Calu3 (cell line): ENCODE measurements around the gene PKN2. TPM values are rescaled to one million over a fixed set of nuclear protein-coding genes. Genes with fewer than 3 reads are reported as not detected.

Experiments
- BruUV-seq: library from RNA; stranded (reverse); fragments of 400-500 nt; replicated peaks from 2 replicates; lab custom pipeline; 2021; lab: Mats Ljungman, UMichigan
- CTCF ChIA-PET: fragments of 300-600 bp; sonication (Branson Sonifier 250); formaldehyde crosslinking; loops from one replicate; lab custom pipeline; 2022; ENCODE audit warnings: antibody characterized with exemption; lab: Charles Lee
- DNase-seq: peaks from one replicate; pipeline ENCODE4 v3.0.0; 2022
- H3K27ac Mint-ChIP-seq: one replicate; pipeline ENCODE4 v1.8.0; 2022; ENCODE audit warnings: mixed read lengths; ENCODE audit not compliant: unreplicated experiment
- H3K27me3 Mint-ChIP-seq: one replicate; pipeline ENCODE4 v1.8.0; 2022; ENCODE audit warnings: mixed read lengths; ENCODE audit not compliant: unreplicated experiment
- H3K36me3 Mint-ChIP-seq: one replicate; pipeline ENCODE4 v1.8.0; 2022; ENCODE audit warnings: mild to moderate bottlenecking, moderate library complexity, mixed read lengths; ENCODE audit not compliant: insufficient read depth, unreplicated experiment
- H3K4me1 Mint-ChIP-seq: one replicate; pipeline ENCODE4 v1.8.0; 2022; ENCODE audit warnings: mild to moderate bottlenecking, low read depth, mixed read lengths; ENCODE audit not compliant: unreplicated experiment
- H3K4me3 Mint-ChIP-seq: one replicate; pipeline ENCODE4 v1.8.0; 2022; ENCODE audit warnings: mild to moderate bottlenecking, low read depth, moderate library complexity, mixed read lengths; ENCODE audit not compliant: unreplicated experiment
- H3K9me3 Mint-ChIP-seq: one replicate; pipeline ENCODE4 v1.8.0; 2022; ENCODE audit warnings: low read depth, mixed read lengths; ENCODE audit not compliant: unreplicated experiment
- intact Hi-C: fragments of 100-400 bp; cut with micrococcal nuclease; formaldehyde crosslinking; loops from one replicate; pipeline ENCODE4 v1.10.0; 2022; ENCODE audit not compliant: unreplicated experiment
- total RNA-seq: library from RNA; stranded (reverse); gene quantifications from 2 replicates; pipeline ENCODE4 v1.2.3, GENCODE V29; 2022
- TF ChIP-seq, protein P1 (sequence below): fragments of 200-600 bp; IDR thresholded peaks from one replicate; pipeline ENCODE4 v1.8.0; 2022; ENCODE audit warnings: antibody characterized with exemption; ENCODE audit not compliant: unreplicated experiment

Gene PKN2
- total RNA-seq, 1 experiment from 2014 or later: 82.8 TPM

DNA sequence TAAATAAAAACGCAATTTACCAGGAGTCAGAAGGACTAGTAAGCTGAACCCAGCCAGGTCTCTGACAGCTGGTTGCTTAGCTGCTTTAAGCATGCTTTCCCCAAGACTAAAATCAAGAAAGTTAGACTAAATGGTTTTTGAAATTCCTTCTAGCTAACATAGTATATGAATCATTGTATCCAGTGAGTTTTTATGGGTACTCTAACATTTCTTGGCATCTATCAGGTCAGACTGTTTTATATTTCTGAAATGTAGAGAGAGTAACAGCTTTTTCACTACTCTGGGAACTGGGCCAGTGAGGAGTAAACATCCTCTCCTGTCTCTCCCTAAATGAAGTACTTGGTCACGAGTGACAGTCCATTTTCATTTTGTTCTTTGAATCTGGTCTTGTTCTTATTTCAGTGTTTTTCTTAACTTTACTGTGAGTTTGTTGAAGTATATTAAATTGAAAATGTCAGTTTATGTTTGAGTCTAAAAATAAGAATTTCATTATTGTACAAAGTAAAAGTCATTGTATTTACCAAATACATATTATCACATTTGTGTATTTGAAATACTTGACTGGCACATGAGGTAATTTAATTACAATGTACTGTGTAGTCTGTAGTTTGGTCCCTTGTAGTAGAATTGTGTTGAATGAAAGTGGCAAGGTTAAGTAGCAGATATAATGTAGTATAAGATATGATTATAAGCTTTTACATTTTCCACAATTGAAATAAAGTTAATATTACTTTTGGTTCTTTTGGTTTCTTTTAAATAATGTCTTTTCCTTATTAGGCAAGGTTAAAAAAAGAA lies 47.6 kb downstream of the PKN2 start:
- Mint-ChIP-seq H3K9me3 (no peaks in the 10 kb centered on the region), H3K27me3 (no peaks in the 10 kb centered on the region), H3K27ac (no peak overlapping the region), H3K36me3 (peaks cover 4% of the 10 kb centered on the region), H3K4me3 (no peak overlapping the region), H3K4me1 (peaks cover 52% of the 10 kb centered on the region)
- CTCF ChIA-PET: interaction anchor here (0.6 to 0.8 kb wide), 2 partner anchors 27 to 148 kb away, joined by 3 to 5 read pairs; no protein-coding TSS in a partner anchor
- BruUV-seq: no TSS peak
- intact Hi-C loops: loop anchor here (10.0 kb wide), 1 partner anchor 73 kb away; no protein-coding TSS in a partner anchor
- TF ChIP-seq, protein P1, sequence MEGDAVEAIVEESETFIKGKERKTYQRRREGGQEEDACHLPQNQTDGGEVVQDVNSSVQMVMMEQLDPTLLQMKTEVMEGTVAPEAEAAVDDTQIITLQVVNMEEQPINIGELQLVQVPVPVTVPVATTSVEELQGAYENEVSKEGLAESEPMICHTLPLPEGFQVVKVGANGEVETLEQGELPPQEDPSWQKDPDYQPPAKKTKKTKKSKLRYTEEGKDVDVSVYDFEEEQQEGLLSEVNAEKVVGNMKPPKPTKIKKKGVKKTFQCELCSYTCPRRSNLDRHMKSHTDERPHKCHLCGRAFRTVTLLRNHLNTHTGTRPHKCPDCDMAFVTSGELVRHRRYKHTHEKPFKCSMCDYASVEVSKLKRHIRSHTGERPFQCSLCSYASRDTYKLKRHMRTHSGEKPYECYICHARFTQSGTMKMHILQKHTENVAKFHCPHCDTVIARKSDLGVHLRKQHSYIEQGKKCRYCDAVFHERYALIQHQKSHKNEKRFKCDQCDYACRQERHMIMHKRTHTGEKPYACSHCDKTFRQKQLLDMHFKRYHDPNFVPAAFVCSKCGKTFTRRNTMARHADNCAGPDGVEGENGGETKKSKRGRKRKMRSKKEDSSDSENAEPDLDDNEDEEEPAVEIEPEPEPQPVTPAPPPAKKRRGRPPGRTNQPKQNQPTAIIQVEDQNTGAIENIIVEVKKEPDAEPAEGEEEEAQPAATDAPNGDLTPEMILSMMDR: no peak
- no peak for DNase-seq

DNA sequence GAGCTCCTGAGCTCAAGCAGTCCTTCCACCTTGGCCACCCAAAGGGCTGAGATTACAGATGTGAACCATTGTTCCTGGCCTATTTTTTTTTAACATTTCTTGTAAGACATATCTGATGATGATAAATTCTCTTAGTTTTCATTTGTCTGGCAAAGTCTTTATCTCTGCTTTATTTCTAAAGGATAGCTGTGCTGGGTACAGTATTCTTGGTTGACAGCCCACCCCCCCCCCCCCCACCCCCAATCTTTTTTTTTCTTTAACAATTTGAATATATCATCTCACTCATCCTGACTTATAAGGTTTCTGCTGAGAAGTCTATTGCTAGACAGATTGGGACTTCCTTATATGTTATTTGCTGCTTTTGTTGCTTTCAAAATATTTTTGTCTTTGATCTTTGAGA lies 51.3 kb downstream of the PKN2 start:
- DNase-seq: no peak
- no peak overlapping the region for H3K4me3 Mint-ChIP-seq
- H3K4me1 Mint-ChIP-seq: peaks cover 49% of the 10 kb centered on the region
- intact Hi-C loops: loop anchor here (5.0 to 10.0 kb wide), 2 partner anchors 69 to 202 kb away; no protein-coding TSS in a partner anchor
- peaks cover 3% of the 10 kb centered on the region for H3K9me3 Mint-ChIP-seq
- H3K36me3 Mint-ChIP-seq: peaks cover 7% of the 10 kb centered on the region
- TF ChIP-seq, protein P1: no peak
- CTCF ChIA-PET: no interaction called here
- no peak overlapping the region for H3K27ac Mint-ChIP-seq
- no peaks in the 10 kb centered on the region for H3K27me3 Mint-ChIP-seq
- no TSS peak for BruUV-seq

DNA sequence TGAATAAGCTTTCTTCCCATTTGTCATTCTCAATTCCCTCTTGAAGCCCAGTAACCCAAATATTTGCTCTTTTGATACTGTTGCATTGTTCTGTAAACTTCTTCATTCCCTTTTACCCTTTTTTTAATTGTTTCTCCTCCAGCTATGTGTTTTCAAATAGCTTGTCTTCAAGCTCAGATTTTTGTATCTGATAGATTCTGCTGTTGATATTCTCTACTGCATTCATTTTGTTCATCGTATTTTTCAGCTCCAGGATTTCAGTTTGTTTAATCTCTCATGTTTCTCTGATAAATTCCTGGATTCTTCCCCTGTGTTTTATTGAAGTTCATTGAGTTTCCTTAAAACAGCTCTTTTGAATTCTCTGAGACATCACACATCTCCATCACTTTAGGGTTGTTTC lies 51.8 kb downstream of the PKN2 start:
- intact Hi-C loops: loop anchor here (1.0 to 10.0 kb wide), 3 partner anchors 69 to 201 kb away; no protein-coding TSS in a partner anchor
- H3K27ac Mint-ChIP-seq: no peak overlapping the region

DNA sequence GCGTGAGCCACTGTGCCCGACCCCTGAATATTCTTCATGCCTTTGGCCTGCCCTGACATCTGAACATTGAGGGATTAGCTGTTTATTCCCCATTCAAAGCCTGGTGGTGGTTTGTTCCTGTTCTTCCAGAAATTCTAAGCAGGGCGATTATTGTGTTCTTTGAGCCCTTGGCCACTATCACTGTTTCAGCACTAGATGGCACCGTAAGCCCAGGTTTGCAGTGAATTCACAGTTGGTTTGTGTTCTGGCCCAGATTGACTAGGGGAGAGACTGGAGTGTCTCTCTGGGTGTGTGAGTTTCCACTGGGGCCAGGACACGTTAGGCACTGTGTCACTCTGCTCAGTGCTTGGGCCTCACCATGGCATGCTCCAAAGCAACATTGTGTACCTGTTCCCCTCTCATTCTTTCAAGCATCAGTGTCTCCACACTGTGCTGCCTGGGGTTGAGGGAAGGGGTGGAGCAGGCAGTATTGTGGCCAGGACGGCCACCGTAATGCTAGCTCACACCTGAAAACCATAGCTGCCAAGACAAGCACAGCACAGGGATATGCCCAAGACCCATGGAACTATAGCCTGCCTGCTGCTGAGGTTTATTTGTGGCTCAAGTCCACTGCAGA lies 52.7 kb downstream of the PKN2 start:
- H3K27ac Mint-ChIP-seq: peak overlapping the region; percentile 49
- no peak overlapping the region for H3K4me3 Mint-ChIP-seq
- peaks cover 45% of the 10 kb centered on the region for H3K4me1 Mint-ChIP-seq
- intact Hi-C loops: loop anchor here (1.0 to 10.0 kb wide), 3 partner anchors 68 to 201 kb away; no protein-coding TSS in a partner anchor
- H3K27me3 Mint-ChIP-seq: no peaks in the 10 kb centered on the region
- BruUV-seq: no TSS peak
- peak; percentile 66 for DNase-seq
- H3K9me3 Mint-ChIP-seq: peaks cover 3% of the 10 kb centered on the region
- TF ChIP-seq, protein P1: peak; percentile 84
- peaks cover 7% of the 10 kb centered on the region for H3K36me3 Mint-ChIP-seq
- CTCF ChIA-PET: interaction anchor here (0.6 to 0.9 kb wide), 2 partner anchors 47 to 128 kb away, joined by 3 read pairs; no protein-coding TSS in a partner anchor

More for the DNA sequence above, 51.8 kb downstream of the PKN2 start:
- no peak for DNase-seq
- no peak overlapping the region for H3K4me3 Mint-ChIP-seq
- H3K9me3 Mint-ChIP-seq: peaks cover 3% of the 10 kb centered on the region
- CTCF ChIA-PET: interaction anchor here (0.6 to 0.9 kb wide), 2 partner anchors 129 to 248 kb away, joined by 3 to 5 read pairs; no protein-coding TSS in a partner anchor
- TF ChIP-seq, protein P1: no peak
- peaks cover 7% of the 10 kb centered on the region for H3K36me3 Mint-ChIP-seq
- BruUV-seq: no TSS peak
- peaks cover 48% of the 10 kb centered on the region for H3K4me1 Mint-ChIP-seq
- no peaks in the 10 kb centered on the region for H3K27me3 Mint-ChIP-seq
